Smooth muscle cell of the brain vasculature (primary cell): Measurements from ENCODE around the gene CYP3A7.
"Not testable (repeated sequence)": the region's sequence is repeated elsewhere in the genome, so short reads cannot be mapped to it uniquely, and the experiment has no call there.

ENCODE experiments used
- DNase-seq: peaks from one replicate; pipeline ENCODE4 v3.0.0-alpha.2; 2012; ENCODE audit warnings: low read depth, low spot score

Gene CYP3A7

DNA sequence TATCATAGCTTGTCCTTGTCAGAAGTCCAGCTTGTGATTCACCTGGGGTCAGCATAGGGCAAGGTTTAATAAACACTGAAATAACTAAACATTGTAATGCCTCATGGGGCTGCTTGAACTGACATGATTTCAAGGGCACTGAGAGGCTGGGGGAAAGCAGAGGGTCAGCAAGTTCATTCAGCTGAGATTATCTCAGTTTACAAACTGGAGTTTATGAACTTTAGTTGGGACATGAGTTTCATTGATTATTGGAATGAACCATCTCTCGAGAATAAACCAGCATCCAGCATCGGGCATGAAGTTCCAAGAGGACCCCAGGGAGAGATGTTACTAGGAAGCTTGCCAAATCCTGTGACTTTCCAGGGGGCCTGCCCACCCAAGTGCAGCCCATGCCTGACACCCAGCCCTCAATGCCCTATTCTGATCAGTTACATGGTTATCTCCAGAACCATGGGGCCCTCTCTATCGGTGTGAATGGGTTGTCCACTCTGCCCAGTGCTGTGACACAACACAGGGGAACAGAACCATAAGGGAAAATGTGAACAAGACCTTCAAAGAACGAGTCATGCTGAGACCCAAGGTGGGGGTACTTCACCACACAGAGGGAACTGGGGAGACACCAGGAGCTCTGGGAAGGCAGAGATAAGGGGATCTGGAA is 7.9 kb upstream of the CYP3A7 start:
- DNase-seq, result no peak

DNA sequence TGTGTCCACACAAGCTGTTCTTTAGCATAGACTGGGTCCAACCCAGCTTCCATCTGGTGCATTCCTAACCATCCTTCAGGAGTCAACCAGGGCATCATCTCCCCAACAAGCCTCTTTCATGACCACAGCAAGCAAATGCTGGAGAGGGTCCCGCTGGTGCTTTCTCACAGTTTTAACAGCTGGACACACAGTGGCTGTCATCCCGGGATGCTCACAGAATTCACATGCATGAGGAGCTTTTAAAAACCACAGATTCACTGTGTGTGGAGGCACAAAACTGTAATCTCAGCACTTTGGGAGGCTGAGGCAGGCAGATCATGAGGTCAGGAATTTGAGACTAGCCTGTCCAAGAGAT is 6.4 kb upstream of the CYP3A7 start:
- no peak for DNase-seq

DNA sequence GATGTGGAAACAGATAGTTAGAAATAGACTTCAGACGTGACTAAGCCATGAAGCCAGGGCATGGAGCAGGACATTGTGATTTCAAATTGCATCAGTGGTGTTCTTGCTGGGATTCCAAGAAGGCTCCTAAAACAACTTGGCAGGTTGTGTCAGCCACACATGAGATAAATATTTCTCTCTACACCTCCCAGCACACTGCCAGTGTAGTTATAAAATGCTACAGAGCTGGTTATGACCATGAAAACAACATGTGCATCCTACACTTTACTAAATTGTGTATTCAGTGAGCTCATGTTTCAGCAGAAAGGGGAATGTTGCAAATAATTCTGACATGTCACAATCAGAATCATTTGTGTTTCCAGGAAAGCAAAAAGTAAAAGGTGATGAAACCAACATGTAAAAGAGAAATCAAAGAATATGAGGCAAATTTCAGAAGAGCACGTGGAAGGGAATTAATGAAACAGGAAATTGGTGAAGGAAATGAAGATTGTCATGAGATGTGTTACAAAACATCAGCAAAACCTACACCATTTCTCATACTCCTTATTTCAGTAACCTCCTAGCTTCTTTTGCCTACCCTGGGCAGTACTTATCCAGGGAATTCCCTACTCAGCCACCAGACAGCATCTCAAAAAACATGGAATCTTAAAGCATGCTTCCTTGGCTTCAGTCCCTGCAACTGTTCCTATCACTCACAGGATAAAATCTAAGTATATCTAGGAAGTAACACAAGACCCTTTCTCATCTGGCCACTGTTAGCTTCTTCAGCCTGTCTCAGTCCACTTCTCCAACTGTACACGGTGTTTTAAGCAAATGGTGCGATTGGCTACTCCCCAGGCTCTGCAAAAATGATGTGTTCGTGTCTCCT is 5.8 kb upstream of the CYP3A7 start:
- no peak for DNase-seq

DNA sequence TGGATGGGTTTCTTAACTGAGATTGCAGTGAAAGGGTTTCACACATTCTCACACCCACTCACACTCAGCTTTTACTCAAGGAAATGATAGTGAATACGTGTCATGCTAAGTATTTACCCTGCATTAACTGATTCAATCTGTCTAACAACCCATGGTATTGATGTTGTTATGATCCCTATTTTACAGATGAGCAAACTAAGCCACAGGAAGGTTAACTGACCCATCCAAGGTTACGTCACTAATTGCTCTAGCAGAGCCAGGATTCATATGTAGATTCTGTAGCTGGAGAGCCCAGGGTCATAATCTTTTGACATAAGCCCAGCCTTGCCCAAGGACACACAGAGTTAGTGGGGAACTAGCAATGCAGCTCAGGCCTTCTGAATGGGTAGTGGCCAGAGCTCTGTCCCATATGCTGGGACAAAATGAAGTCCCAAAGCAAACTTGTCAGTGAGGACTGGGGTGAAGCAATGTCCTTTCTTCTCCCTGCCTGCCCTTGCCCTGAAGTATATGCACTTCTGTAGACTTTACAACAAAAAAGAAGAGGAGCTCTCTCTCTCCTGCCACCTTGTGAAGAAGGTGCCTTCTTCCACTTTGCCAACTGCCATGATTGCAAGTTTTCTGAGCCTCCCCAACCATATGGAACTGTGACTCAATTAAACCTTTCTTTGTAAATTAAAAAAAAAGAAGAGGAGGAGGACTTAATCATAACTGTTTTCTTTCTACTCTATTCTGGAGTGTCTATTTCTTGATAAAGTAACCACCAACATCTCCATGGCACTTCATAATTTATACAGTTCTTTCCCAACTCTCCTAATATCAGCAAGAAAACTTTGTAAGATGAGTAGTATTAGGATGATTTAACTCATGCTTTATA is 4.9 kb upstream of the CYP3A7 start:
- no peak for DNase-seq

DNA sequence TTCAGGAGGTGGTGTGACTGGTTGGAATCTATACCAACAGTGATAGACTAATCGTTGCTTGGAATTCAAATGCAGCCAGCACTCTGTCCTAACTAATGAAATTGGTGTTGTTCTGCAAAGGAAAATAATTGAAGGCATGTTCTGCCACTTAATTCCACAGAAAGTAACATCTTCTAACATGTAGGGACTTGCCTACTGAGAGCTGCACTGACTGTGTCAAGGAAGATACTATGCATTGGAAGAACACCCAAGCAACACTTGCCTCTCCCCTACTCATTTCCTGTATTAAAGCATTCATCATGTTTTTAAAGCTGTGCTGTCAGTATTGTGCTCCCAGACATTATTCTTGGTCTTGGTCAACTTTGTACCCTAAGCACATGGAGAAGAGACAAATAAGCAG is 2.7 kb upstream of the CYP3A7 start:
- no peak for DNase-seq

DNA sequence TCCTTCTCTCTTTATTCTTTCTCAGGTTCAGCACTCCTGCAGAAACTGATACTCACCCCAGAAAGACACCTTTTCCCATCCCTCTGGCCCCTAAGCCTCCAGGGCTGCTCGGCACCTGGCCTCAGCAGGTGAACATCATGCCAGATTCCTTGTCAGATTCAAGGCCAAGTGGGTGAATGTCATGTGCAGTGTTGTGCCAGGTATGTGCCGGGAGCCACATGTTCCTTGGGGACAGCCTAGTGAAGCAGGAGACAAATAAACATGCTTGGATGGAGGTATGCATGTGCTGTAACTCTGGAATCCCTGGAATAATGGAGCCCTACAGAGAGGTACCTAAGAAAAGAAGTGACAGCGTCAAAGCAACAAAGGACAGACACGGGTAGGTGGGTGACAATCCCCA is 1.7 kb upstream of the CYP3A7 start:
- DNase-seq, result not testable (repeated sequence)

DNA sequence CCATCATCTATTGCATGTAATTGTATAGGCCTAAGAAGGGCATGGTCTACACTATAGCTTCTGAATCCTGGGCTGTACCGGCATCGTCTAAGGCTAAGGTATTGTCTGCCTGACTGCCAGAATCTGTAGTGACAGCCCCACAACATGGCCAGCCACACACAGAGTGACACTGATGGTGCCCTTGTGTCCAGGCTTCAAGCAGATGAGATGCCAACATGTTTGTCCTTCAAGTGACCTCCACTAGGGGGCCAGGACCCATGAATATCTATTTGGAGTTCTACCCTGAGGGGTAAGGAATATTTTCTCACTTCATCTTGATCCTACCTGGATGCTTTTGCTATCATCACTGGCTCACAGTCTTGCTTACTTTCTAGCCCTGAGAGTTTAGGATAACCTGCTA is 1.5 kb downstream of the CYP3A7 start:
- no peak for DNase-seq

DNA sequence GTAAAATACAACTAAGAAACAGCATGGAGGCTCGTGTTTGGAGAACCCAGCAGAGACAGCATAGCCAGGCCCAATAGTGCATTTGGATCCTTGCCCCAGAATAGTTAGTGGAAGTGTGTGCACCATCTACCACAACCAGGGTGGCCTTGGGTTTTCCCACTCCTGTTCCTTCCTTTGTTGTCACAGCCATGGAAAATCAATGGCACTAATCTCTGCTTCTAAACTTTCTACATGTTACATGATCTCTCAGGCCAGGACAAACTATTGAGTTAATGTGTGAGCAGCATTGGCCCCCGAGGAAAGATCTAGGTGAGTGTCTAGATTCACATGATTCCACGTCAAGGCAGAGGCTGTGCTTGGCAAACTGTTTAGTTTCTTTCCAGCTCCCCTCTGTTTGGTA is 2.0 kb downstream of the CYP3A7 start:
- DNase-seq, result no peak

DNA sequence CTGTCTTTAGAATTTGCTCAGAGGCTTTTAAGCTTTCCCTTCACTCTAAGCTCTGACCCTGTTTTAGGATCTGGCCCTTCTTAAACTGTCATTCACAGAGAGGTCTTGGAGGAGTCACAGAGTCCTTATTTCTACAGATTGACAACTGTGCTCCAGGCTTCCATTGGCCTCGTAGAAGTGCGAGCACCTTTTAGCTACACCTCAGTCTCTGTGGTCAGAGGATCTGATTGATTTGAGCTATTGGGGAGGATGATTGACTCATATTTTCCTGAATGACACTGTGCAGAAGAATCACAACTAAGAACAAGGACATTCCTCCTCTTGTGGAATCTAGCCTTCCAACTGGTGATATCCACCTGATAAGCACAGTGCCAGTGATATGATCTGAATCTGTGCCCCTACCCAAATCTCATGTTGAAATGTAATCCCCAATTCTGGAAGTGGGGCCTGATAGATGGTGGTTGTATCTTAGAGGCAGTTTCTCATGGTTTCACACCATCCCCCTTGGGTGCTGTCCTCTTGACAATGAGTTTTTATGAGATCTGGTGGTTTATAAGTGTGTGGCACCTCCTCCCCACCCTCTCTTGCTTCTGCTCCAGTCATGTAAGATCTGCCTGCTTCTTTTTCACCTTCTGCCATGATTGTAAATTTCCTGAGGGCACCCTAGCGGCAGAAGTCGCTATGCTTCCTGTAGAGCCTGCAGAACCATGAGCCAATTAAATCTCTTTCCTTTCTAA is 3.2 kb downstream of the CYP3A7 start:
- no peak for DNase-seq

DNA sequence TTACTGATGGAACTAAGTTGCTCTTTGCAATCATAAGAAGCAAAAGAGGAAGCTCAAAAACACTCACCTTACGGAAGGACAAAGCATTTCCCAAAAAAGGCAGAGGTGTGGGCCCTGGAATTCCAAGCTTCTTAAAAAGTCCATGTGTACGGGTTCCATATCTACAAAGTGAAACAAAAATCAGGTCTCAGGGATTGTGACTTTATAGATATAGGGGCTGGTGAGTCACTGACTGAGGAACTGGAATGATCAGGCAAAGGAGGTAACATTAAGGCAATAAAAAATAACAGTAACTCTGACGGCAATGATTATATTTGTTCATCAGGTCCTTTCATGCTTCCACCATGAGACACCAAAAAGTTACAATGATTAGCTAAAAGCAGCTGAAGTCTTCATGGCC is 4.0 kb downstream of the CYP3A7 start:
- no peak for DNase-seq

DNA sequence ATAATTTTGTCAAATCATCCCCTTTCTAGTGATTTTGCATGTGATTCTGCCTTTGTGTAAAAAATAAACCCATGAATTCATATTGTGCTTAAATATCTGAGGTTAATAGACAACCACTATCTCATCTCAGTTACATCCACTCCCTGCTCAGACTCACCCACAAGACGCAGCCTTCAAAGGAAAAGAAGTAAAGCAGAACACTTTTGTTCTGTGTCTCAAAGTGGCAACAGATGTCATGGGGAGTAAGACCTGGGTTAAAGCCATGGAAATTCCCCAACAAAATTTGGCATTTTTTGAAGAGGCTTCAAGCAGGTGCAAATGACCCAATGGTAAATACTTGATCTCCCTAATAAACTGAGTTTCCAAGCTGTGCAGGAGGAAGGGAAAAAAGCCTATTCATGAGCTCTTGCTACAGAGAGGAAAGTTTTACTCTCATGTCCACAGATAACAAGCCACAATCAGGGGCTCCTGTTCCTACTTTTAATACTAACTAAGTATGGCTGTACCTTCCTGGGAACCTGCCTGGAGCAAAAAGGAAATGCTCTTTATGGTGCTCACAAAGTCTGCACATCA is 4.7 kb downstream of the CYP3A7 start:
- DNase-seq, result no peak

DNA sequence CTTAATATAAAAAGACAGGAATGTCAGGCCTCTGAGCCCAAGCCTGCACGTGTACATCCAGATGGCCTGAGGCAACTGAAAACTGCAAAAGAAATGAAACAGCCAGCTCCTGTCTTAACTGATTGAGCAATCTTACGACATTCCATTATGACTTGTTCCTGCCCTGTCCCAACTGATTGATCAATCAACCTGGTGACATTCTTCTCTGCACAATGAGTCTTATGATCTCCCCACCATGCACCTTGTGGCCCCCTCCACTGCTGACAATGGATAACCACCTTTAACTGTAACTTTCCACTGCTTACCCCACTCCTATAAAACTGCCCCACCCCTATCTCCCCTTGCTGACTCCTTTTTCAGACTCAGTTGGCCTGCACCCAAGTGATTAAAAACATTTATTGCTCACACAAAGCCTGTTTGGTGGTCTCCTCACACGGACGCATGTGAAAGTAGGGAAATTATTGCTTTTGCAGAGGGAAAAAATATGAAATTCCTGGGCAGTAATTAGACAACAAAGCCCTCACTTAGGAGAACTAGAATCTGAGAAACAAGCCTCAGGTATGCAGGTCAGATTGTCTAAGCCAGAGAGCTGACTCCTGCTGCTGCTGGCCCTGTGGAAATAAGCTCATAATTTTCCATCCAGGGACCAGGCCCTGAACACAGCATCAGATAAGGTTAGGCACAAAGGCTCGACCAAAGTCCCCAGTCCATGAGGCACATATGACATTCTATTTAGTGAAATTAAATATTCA is 5.3 kb downstream of the CYP3A7 start:
- DNase-seq, result no peak

DNA sequence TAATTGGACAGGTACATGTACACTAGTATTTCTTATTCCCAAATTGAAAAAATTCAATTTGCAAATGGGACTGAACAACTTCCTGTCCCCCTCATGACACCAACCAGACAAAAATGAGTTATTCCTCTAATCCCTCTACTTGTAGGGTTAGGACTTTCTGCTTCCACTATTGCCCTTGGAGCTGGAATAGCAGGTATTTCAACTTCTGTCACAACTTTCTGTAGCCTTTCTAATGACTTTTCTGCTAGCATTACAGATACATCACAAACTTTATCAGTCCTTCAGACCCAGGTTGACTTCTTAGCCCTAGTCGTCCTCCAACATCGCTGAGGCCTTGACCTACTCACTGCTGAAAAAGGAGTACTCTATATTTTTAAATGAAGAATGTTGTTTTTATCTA is 6.4 kb downstream of the CYP3A7 start:
- no peak for DNase-seq

DNA sequence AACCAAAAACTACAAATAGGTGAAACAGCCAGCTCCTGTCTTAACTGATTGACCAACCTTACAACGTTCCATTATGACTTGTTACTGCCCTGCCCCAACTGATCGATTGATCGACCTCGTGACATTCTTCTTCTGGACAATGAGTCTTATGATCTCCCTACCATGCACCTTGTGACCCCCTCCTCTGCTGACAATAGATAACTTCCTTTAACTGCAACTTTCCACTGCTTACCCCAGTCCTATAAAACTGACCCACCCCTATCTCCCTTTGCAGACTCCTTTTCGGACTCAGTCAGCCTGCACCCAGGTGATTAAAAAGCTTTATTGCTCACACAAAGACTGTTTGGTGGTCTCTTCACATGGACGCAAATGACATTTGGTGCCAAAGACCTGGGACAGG is 11.8 kb downstream of the CYP3A7 start:
- DNase-seq, result not testable (repeated sequence)

DNA sequence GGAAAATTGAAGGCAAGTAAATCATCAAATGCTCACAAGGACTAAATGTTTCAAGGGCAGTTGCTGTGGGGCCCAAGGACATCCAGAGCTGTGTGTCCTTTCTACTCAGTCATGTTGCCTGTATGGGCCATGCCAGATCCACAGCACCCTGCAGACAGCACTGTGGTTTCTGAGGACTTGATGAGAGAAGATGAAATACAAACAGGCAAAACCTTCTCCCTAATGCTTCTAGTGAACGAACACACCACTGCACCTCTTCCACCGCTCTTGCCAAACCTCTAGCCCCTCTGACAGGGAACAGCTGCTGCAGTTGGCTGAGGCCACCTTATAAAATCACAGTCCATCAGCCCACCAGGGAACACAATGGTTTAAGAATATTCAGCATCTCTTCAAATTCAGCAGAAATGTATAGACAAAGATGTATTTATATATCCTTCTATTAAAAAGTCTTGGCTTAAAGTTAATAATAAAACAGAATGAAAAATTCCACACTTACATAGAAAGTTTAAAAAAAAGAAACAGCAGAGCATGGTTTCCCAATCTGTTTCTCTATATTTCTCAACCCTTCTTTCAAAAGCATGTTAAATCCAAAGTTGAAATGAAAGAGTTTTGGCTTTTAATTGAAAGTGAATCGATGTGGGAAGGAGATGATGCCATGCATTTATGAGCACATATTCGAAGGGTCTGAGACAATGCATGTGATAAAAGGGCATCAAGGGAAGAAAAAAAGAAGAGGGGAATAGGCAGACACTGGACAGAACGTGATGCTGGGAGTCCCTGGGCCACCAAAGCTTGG is 14.0 kb downstream of the CYP3A7 start:
- DNase-seq, result no peak

DNA sequence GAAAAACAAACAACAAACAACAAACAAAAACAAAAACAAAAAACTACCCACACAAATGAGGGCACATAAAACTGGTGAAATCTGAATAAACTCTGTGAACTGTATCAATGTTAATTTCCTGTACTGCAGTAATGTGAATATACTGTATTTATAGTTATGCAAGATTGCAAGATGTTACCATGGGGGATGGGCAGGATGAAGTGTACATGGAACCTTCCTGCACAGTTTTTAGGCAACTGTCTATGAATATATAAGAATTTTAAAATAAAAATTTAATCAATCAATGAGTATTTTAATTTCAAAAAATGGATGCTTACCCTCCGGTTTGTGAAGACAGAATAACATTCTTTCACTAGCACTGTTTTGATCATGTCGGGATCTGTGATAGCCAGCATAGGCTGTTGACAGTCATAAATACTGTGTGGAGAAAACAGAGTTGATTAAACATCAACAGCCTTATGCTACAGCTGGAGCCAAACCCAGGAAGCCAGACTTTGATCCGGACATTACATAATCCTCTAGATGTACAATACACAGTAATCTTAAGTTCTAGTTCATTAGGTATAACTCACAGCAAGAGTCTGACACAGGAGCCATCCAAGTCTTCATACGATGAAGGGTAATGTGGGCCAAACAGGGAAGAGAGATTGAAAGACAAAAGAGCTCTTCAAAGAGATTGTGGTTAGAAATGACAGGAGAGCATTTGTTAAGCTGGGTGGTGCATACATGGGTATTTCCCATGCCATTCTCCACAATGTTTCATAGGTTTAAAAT is 14.8 kb downstream of the CYP3A7 start:
- no peak for DNase-seq

DNA sequence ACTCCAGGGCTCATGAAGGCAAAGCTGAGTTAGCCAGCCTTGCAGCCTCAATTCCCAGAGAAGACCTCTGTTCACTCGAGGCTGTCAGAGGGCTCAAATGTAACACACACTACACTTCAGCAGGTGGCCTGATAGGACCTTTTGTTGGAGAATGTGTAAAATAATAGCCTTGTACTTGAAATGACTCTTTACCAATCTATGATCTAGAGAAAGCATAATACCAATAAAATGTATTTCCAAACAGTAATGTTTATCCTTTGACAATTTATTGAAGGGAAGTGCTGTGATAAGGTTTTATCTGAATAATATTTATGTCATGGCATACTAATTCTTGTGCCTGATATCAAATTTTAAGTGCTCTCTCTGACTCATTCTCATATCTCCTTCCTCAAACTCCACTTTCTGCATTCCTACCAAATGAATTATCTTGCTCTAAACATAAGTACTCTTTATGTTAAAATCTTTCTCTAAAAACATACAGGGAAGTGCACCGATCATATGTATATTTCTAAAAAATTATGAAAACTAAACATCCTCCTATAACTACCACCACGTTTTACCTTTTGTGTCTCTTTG is 20.9 kb downstream of the CYP3A7 start:
- no peak for DNase-seq

DNA sequence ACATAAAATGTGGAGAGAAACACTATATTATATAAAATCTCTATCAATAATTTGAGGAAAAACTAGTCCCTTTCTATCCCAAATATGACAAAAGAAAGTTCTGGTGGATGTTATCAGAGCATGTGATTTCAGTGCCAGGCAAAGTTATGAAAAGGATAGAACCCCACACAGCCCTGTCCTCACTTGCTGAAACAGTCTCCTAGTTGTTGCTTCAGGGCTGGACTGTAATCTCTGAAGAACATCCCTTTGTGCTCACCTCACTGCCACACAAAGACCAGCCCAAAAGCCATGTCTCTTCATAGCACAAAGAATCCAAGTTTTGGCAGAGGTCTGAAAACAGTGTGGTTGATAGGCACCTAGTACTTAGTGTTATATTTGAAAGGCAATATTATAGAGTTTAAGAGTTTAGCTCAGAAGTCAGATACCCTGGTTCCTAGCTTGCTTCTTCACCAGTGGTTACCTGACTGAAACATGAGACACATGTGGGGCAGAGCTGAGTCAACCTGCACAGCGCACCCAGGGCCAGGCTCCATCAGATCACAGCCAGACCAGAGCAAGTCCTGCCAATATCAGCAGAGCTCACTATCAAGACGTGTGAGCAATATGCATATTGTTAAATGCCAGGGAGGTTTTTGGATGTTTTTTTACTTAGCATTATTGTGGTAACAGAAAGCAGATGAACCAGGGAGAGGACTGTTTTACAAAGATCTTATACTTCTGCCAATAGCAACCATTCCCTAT is 25.0 kb downstream of the CYP3A7 start:
- DNase-seq, result no peak
